Measurements from ENCODE around the gene KRT16. TPM values are rescaled to one million over a fixed set of nuclear protein-coding genes. Genes with fewer than 3 reads are reported as not detected.
"Not testable (repeated sequence)": the region's sequence is repeated elsewhere in the genome, so short reads cannot be mapped to it uniquely, and the experiment has no call there.

KRT16 gene
- polyA plus RNA-seq, 1 donor, result not detected

GRCh38 chr17:41613277-41614082, 913 bp upstream of the KRT16 start:
- no peak overlapping the region for H3K27ac ChIP-seq (ENCODE audit: low read length)
- H3K36me3 ChIP-seq (ENCODE audit: control insufficient read depth, insufficient read depth, low read length), result no peaks in the 10 kb centered on the region
- no peak overlapping the region for H3K4me3 ChIP-seq (ENCODE audit: low read length)
- H3K9me3 ChIP-seq (ENCODE audit: control insufficient read depth, low read depth, low read length), result no peaks in the 10 kb centered on the region
- H3K4me1 ChIP-seq (ENCODE audit: control insufficient read depth, insufficient read depth, low read length), result no peaks in the 10 kb centered on the region
- WGBS (ENCODE audit: insufficient coverage, low lambda C conversion rate), result no CpG with 5 or more reads among the region's 11 CpGs
- DNase-seq, result no peak
- peaks cover 8% of the 10 kb centered on the region for H3K27me3 ChIP-seq (ENCODE audit: control insufficient read depth, insufficient read depth, low read length)

GRCh38 chr17:41610965-41611640, 1.5 kb downstream of the KRT16 start:
- H3K36me3 ChIP-seq (ENCODE audit: control insufficient read depth, insufficient read depth, low read length), result no peaks in the 10 kb centered on the region
- H3K4me3 ChIP-seq (ENCODE audit: low read length), result no peak overlapping the region
- no peaks in the 10 kb centered on the region for H3K9me3 ChIP-seq (ENCODE audit: control insufficient read depth, low read depth, low read length)
- H3K4me1 ChIP-seq (ENCODE audit: control insufficient read depth, insufficient read depth, low read length), result no peaks in the 10 kb centered on the region
- WGBS (ENCODE audit: insufficient coverage, low lambda C conversion rate), result no CpG with 5 or more reads among the region's 25 CpGs
- DNase-seq, result no peak
- H3K27ac ChIP-seq (ENCODE audit: low read length), result no peak overlapping the region
- peaks cover 8% of the 10 kb centered on the region for H3K27me3 ChIP-seq (ENCODE audit: control insufficient read depth, insufficient read depth, low read length)

GRCh38 chr17:41610061-41610517, 2.5 kb downstream of the KRT16 start:
- H3K4me1 ChIP-seq (ENCODE audit: control insufficient read depth, insufficient read depth, low read length); H3K9me3 ChIP-seq (ENCODE audit: control insufficient read depth, low read depth, low read length); H3K27me3 ChIP-seq (ENCODE audit: control insufficient read depth, insufficient read depth, low read length); H3K27ac ChIP-seq (ENCODE audit: low read length); H3K4me3 ChIP-seq (ENCODE audit: low read length); H3K36me3 ChIP-seq (ENCODE audit: control insufficient read depth, insufficient read depth, low read length); DNase-seq: not testable (repeated sequence)
- WGBS (ENCODE audit: insufficient coverage, low lambda C conversion rate), result no CpG with 5 or more reads among the region's 10 CpGs

- not testable (repeated sequence) for H3K4me1 ChIP-seq (ENCODE audit: control insufficient read depth, insufficient read depth, low read length); H3K27me3 ChIP-seq (ENCODE audit: control insufficient read depth, insufficient read depth, low read length); H3K9me3 ChIP-seq (ENCODE audit: control insufficient read depth, low read depth, low read length); DNase-seq; H3K4me3 ChIP-seq (ENCODE audit: low read length); H3K27ac ChIP-seq (ENCODE audit: low read length); H3K36me3 ChIP-seq (ENCODE audit: control insufficient read depth, insufficient read depth, low read length)
- WGBS (ENCODE audit: insufficient coverage, low lambda C conversion rate), result 30% methylated on average over 2 of the region's 4 CpGs
Observed at GRCh38 chr17:41606930-41607329, 5.6 kb downstream of the KRT16 start.

- Histone ChIP-seq H3K4me3 (ENCODE audit: low read length) (no peak overlapping the region), H3K27me3 (ENCODE audit: control insufficient read depth, insufficient read depth, low read length) (no peaks in the 10 kb centered on the region), H3K9me3 (ENCODE audit: control insufficient read depth, low read depth, low read length) (no peaks in the 10 kb centered on the region), H3K36me3 (ENCODE audit: control insufficient read depth, insufficient read depth, low read length) (no peaks in the 10 kb centered on the region), H3K4me1 (ENCODE audit: control insufficient read depth, insufficient read depth, low read length) (no peaks in the 10 kb centered on the region), H3K27ac (ENCODE audit: low read length) (no peak overlapping the region)
- WGBS (ENCODE audit: insufficient coverage, low lambda C conversion rate), result no CpG with 5 or more reads among the region's 2 CpGs
- DNase-seq, result no peak
Observed at GRCh38 chr17:41602524-41602923, 10.0 kb downstream of the KRT16 start.

- H3K4me3 ChIP-seq (ENCODE audit: low read length), result no peak overlapping the region
- WGBS (ENCODE audit: insufficient coverage, low lambda C conversion rate), result no CpG with 5 or more reads among the region's 4 CpGs
- peaks cover 6% of the 10 kb centered on the region for H3K27me3 ChIP-seq (ENCODE audit: control insufficient read depth, insufficient read depth, low read length)
- no peak overlapping the region for H3K27ac ChIP-seq (ENCODE audit: low read length)
- no peaks in the 10 kb centered on the region for H3K4me1 ChIP-seq (ENCODE audit: control insufficient read depth, insufficient read depth, low read length)
- no peaks in the 10 kb centered on the region for H3K9me3 ChIP-seq (ENCODE audit: control insufficient read depth, low read depth, low read length)
- no peaks in the 10 kb centered on the region for H3K36me3 ChIP-seq (ENCODE audit: control insufficient read depth, insufficient read depth, low read length)
- no peak for DNase-seq
Observed at GRCh38 chr17:41600318-41600717, 12.2 kb downstream of the KRT16 start.

GRCh38 chr17:41599680-41600079, 12.9 kb downstream of the KRT16 start:
- no CpG with 5 or more reads among the region's 1 CpG for WGBS (ENCODE audit: insufficient coverage, low lambda C conversion rate)
- no peak for DNase-seq
- Histone ChIP-seq H3K27me3 (ENCODE audit: control insufficient read depth, insufficient read depth, low read length) (peaks cover 11% of the 10 kb centered on the region), H3K4me3 (ENCODE audit: low read length) (no peak overlapping the region), H3K27ac (ENCODE audit: low read length) (no peak overlapping the region), H3K36me3 (ENCODE audit: control insufficient read depth, insufficient read depth, low read length) (no peaks in the 10 kb centered on the region), H3K9me3 (ENCODE audit: control insufficient read depth, low read depth, low read length) (no peaks in the 10 kb centered on the region), H3K4me1 (ENCODE audit: control insufficient read depth, insufficient read depth, low read length) (no peaks in the 10 kb centered on the region)

- H3K4me3 ChIP-seq (ENCODE audit: low read length), result no peak overlapping the region
- no peaks in the 10 kb centered on the region for H3K36me3 ChIP-seq (ENCODE audit: control insufficient read depth, insufficient read depth, low read length)
- WGBS (ENCODE audit: insufficient coverage, low lambda C conversion rate), result no CpG with 5 or more reads among the region's 8 CpGs
- H3K9me3 ChIP-seq (ENCODE audit: control insufficient read depth, low read depth, low read length), result no peaks in the 10 kb centered on the region
- no peaks in the 10 kb centered on the region for H3K4me1 ChIP-seq (ENCODE audit: control insufficient read depth, insufficient read depth, low read length)
- H3K27ac ChIP-seq (ENCODE audit: low read length), result no peak overlapping the region
- DNase-seq, result no peak
- peaks cover 15% of the 10 kb centered on the region for H3K27me3 ChIP-seq (ENCODE audit: control insufficient read depth, insufficient read depth, low read length)
Observed at GRCh38 chr17:41595585-41595984, 17.0 kb downstream of the KRT16 start.

GRCh38 chr17:41594363-41594915, 18.1 kb downstream of the KRT16 start:
- Histone ChIP-seq H3K36me3 (ENCODE audit: control insufficient read depth, insufficient read depth, low read length) (no peaks in the 10 kb centered on the region), H3K27me3 (ENCODE audit: control insufficient read depth, insufficient read depth, low read length) (peaks cover 19% of the 10 kb centered on the region), H3K9me3 (ENCODE audit: control insufficient read depth, low read depth, low read length) (no peaks in the 10 kb centered on the region), H3K4me3 (ENCODE audit: low read length) (no peak overlapping the region), H3K4me1 (ENCODE audit: control insufficient read depth, insufficient read depth, low read length) (no peaks in the 10 kb centered on the region), H3K27ac (ENCODE audit: low read length) (no peak overlapping the region)
- DNase-seq, result no peak
- 79% methylated on average over 3 of the region's 3 CpGs for WGBS (ENCODE audit: insufficient coverage, low lambda C conversion rate)

- Histone ChIP-seq H3K27ac (ENCODE audit: low read length) (no peak overlapping the region), H3K4me1 (ENCODE audit: control insufficient read depth, insufficient read depth, low read length) (no peaks in the 10 kb centered on the region)
- DNase-seq, result no peak
Observed at GRCh38 chr17:41593306-41593981, 19.1 kb downstream of the KRT16 start.

More at GRCh38 chr17:41593306-41593981, 19.1 kb downstream of the KRT16 start:
- peaks cover 19% of the 10 kb centered on the region for H3K27me3 ChIP-seq (ENCODE audit: control insufficient read depth, insufficient read depth, low read length)
- no peaks in the 10 kb centered on the region for H3K9me3 ChIP-seq (ENCODE audit: control insufficient read depth, low read depth, low read length)
- WGBS (ENCODE audit: insufficient coverage, low lambda C conversion rate), result no CpG with 5 or more reads among the region's 8 CpGs
- H3K36me3 ChIP-seq (ENCODE audit: control insufficient read depth, insufficient read depth, low read length), result no peaks in the 10 kb centered on the region
- no peak overlapping the region for H3K4me3 ChIP-seq (ENCODE audit: low read length)
